Measurements from ENCODE around the gene TCEAL4. TPM values are rescaled to one million over a fixed set of nuclear protein-coding genes. Genes with fewer than 3 reads are reported as not detected.
A peak's percentile ranks its signal among the peaks of the same experiment; 100 is the strongest.

Gene TCEAL4
- total RNA-seq, 2 experiments from 2014 or later: 13.1 to 14.2 TPM

GRCh38 chrX:103629318-103630170 is 44.2 kb downstream of the TCEAL4 start:
- Mint-ChIP-seq H3K27ac (peak overlapping the region; percentile 87), H3K4me1 (ENCODE audit: low read depth) (peaks cover 19% of the 10 kb centered on the region), H3K36me3 (ENCODE audit: low read depth) (no peaks in the 10 kb centered on the region), H3K4me3 (peak overlapping the region; percentile 87), H3K9me3 (no peaks in the 10 kb centered on the region), H3K27me3 (ENCODE audit: low read depth) (no peaks in the 10 kb centered on the region)
- CTCF ChIA-PET: interaction anchor here (0.6 to 0.7 kb wide), 2 partner anchors 55 to 574 kb away, joined by 3 read pairs; no protein-coding TSS in a partner anchor
- peak; percentile 33 for DNase-seq
- intact Hi-C loops (cut with micrococcal nuclease): loop anchor here (2.0 to 5.0 kb wide), 4 partner anchors 21 to 289 kb away; no protein-coding TSS in a partner anchor

- no peaks in the 10 kb centered on the region for H3K9me3 Mint-ChIP-seq
- CTCF ChIA-PET: interaction anchor here (0.6 to 0.7 kb wide), 2 partner anchors 55 to 81 kb away, joined by 3 read pairs; partner anchors contain the start of gene TMEM31
- H3K36me3 Mint-ChIP-seq (ENCODE audit: low read depth): no peaks in the 10 kb centered on the region
- no peaks in the 10 kb centered on the region for H3K27me3 Mint-ChIP-seq (ENCODE audit: low read depth)
- intact Hi-C loops (cut with micrococcal nuclease): no loop called here
- DNase-seq: no peak
- H3K4me1 Mint-ChIP-seq (ENCODE audit: low read depth): peaks cover 19% of the 10 kb centered on the region
- H3K27ac Mint-ChIP-seq: no peak overlapping the region
- H3K4me3 Mint-ChIP-seq: peak overlapping the region; percentile 87
Observed at GRCh38 chrX:103630171-103630511, 44.8 kb downstream of the TCEAL4 start.

- CTCF ChIA-PET: interaction anchor here (0.6 to 1.1 kb wide), 3 partner anchors 17 to 505 kb away, joined by 3 read pairs; no protein-coding TSS in a partner anchor
- no peak overlapping the region for H3K4me3 Mint-ChIP-seq
- no peaks in the 10 kb centered on the region for H3K36me3 Mint-ChIP-seq (ENCODE audit: low read depth)
- peaks cover 19% of the 10 kb centered on the region for H3K4me1 Mint-ChIP-seq (ENCODE audit: low read depth)
- no peaks in the 10 kb centered on the region for H3K9me3 Mint-ChIP-seq
- H3K27me3 Mint-ChIP-seq (ENCODE audit: low read depth): no peaks in the 10 kb centered on the region
- no peak overlapping the region for H3K27ac Mint-ChIP-seq
- no peak for DNase-seq
- intact Hi-C loops (cut with micrococcal nuclease): no loop called here
Observed at GRCh38 chrX:103631145-103631544, 45.8 kb downstream of the TCEAL4 start.

GRCh38 chrX:103635436-103635835 is 50.1 kb downstream of the TCEAL4 start:
- no peaks in the 10 kb centered on the region for H3K9me3 Mint-ChIP-seq
- H3K36me3 Mint-ChIP-seq (ENCODE audit: low read depth): no peaks in the 10 kb centered on the region
- DNase-seq: no peak
- no peak overlapping the region for H3K27ac Mint-ChIP-seq
- no peaks in the 10 kb centered on the region for H3K27me3 Mint-ChIP-seq (ENCODE audit: low read depth)
- intact Hi-C loops (cut with micrococcal nuclease): no loop called here
- CTCF ChIA-PET: no interaction called here
- H3K4me3 Mint-ChIP-seq: no peak overlapping the region
- no peaks in the 10 kb centered on the region for H3K4me1 Mint-ChIP-seq (ENCODE audit: low read depth)

Other genes starting within 250 kb of the TCEAL4 start
- 1 to 10 TPM; 3.2 to 3.5 TPM for gene TCEAL9, start 229.0 kb upstream of the TCEAL4 start, total RNA-seq
- gene BEX3, start 209.0 kb upstream of the TCEAL4 start, total RNA-seq: 10 to 100 TPM; 40.4 to 46.5 TPM
- gene RAB40A, start 66.0 kb upstream of the TCEAL4 start, total RNA-seq: under 1 TPM in 1 of 2 experiments, not detected in 1; 0.07 TPM
- 1 to 10 TPM; 4.4 to 6.2 TPM for gene TCEAL3, start 22.4 kb downstream of the TCEAL4 start, total RNA-seq
- 1 to 10 TPM; 6.9 to 7.1 TPM for gene TCEAL1, start 43.5 kb downstream of the TCEAL4 start, total RNA-seq
- 100 to 1,000 TPM; 181 to 183 TPM for gene MORF4L2, start 101.2 kb downstream of the TCEAL4 start, total RNA-seq
- under 1 TPM in 1 of 2 experiments, not detected in 1; 0.31 TPM for gene TMEM31, start 125.4 kb downstream of the TCEAL4 start, total RNA-seq
- gene PLP1, start 191.3 kb downstream of the TCEAL4 start, total RNA-seq: not detected
- gene RAB9B, start 246.7 kb downstream of the TCEAL4 start, total RNA-seq: under 1 TPM; 0.17 to 0.22 TPM

Data from activated naive CD4-positive, alpha-beta T cell treated with anti-CD3 and anti-CD28 coated beads for 36 hours (primary cell).